Kidney (tissue), 14 donors: ENCODE measurements around the gene MRTFB. TPM values are rescaled to one million over a fixed set of nuclear protein-coding genes. Genes with fewer than 3 reads are reported as not detected.

ENCODE experiments used
- DNase-seq, 5 donors: peaks; one replicate each; pipeline ENCODE4 v3.0.0-alpha.2; 2013 to 2020
- FAIRE-seq: peaks from 2 replicates; lab custom pipeline; 2012; peaks lifted over from hg19 to GRCh38; lab: Jason Lieb, UNC
- H3K27ac ChIP-seq, 2 donors: one replicate each; pipeline ENCODE4 v1.7.0; 2013; ENCODE audit warnings: low read depth in 2 of 2, low read length in 2 of 2, inconsistent platforms in 1 of 2
- H3K27me3 ChIP-seq: one replicate; pipeline ENCODE4 v1.7.1; 2013; ENCODE audit warnings: low read length, inconsistent platforms; ENCODE audit not compliant: control insufficient read depth, insufficient read depth
- H3K36me3 ChIP-seq, 3 donors: one replicate each; pipeline versions ENCODE4 v1.7.0 to v1.7.1; 2013; ENCODE audit warnings: low read length in 3 of 3, control low read depth in 1 of 3, inconsistent platforms in 1 of 3; ENCODE audit not compliant: insufficient read depth in 3 of 3, control insufficient read depth in 2 of 3
- H3K4me1 ChIP-seq, 3 donors: one replicate each; pipeline versions ENCODE4 v1.7.0 to v1.7.1; 2013; ENCODE audit warnings: low read length in 3 of 3, inconsistent platforms in 1 of 3, low read depth in 1 of 3; ENCODE audit not compliant: control insufficient read depth in 2 of 3, insufficient read depth in 2 of 3
- H3K4me3 ChIP-seq, 3 donors: one replicate each; pipeline versions ENCODE4 v1.7.0 to v1.8.1; 2013; ENCODE audit warnings: low read length in 3 of 3, control low read depth in 1 of 3, inconsistent platforms in 1 of 3
- H3K9ac ChIP-seq, 3 donors: one replicate each; pipeline versions ENCODE4 v1.7.0 to v1.7.1; 2013; ENCODE audit warnings: low read length in 3 of 3, control low read depth in 1 of 3, inconsistent platforms in 1 of 3
- H3K9me3 ChIP-seq, 3 donors: one replicate each; pipeline versions ENCODE4 v1.7.0 to v1.7.1; 2013; ENCODE audit warnings: low read length in 3 of 3, control low read depth in 1 of 3, inconsistent platforms in 1 of 3; ENCODE audit not compliant: control insufficient read depth in 2 of 3, insufficient read depth in 1 of 3
- CTCF ChIP-seq: IDR thresholded peaks from 3 replicates; pipeline ENCODE4 v1.5.1; 2012; ENCODE audit warnings: mild to moderate bottlenecking, moderate library complexity, borderline replicate concordance; ENCODE audit not compliant: insufficient read depth; ENCODE audit errors: extremely low read depth
- intact Hi-C: fragments of 100-400 bp; cut with DNase I; formaldehyde crosslinking; loops from one replicate; pipeline ENCODE4 v1.11.1; 2022
- polyA plus RNA-seq: library from polyadenylated mRNA; stranded (reverse); fragments of 350-450 nt; fragmentation: Illumina TruSeq; extraction: RNeasy Lipid Tissue Mini Kit (QIAGEN cat#74804); gene quantifications from one replicate; pipeline ENCODE4 v1.2.3, GENCODE V29; 2014; ENCODE audit warnings: low read depth, low replicate concordance; ENCODE audit not compliant: insufficient read depth
- total RNA-seq: library from RNA; stranded (reverse); fragmentation: NEBNext Ultra II Directional; extraction: Animal tissue kit (Norgen Biotek cat#: 25700); gene quantifications from one replicate; pipeline ENCODE4 v1.2.1, GENCODE V29; 2021
- donor health status: control.
- donor health status: control.
- donor health status: control.
- donor health status: control.
- donor health status: control.
- donor health status: DM: yes; HTN: yes; CAD: no.
- donor health status: Normal renal cell carcinoma (clear cell type).

The MRTFB gene
- total and polyA plus RNA-seq, 2 donors from 2014 or later = 5.1 to 51.0 TPM

GRCh38 chr16:14164916-14165662 lies 94.0 kb downstream of the MRTFB start:
- TF ChIP-seq CTCF = no peak
- Histone ChIP-seq H3K36me3 (no peaks in the 10 kb centered on the region), H3K9ac (no peak overlapping the region), H3K27me3 (no peaks in the 10 kb centered on the region), H3K4me3 (no peak overlapping the region), H3K27ac (no peak overlapping the region), H3K9me3 (no peaks in the 10 kb centered on the region), H3K4me1 (no peaks in the 10 kb centered on the region)
- intact Hi-C loops = no loop called here
- DNase-seq = no peak
- no peak for FAIRE-seq

GRCh38 chr16:14168146-14168545 lies 97.0 kb downstream of the MRTFB start:
- TF ChIP-seq CTCF = no peak
- intact Hi-C loops = no loop called here
- FAIRE-seq (no peak), DNase-seq (no peak)
- Histone ChIP-seq H3K27ac (no peak overlapping the region), H3K4me3 (no peak overlapping the region), H3K27me3 (no peaks in the 10 kb centered on the region), H3K4me1 (no peaks in the 10 kb centered on the region), H3K36me3 (no peaks in the 10 kb centered on the region), H3K9ac (no peak overlapping the region), H3K9me3 (no peaks in the 10 kb centered on the region)

GRCh38 chr16:14172200-14172809 lies 101.2 kb downstream of the MRTFB start:
- Histone ChIP-seq H3K4me1 (no peaks in the 10 kb centered on the region), H3K4me3 (no peak overlapping the region), H3K27ac (no peak overlapping the region), H3K9me3 (no peaks in the 10 kb centered on the region), H3K36me3 (no peaks in the 10 kb centered on the region), H3K9ac (no peak overlapping the region), H3K27me3 (no peaks in the 10 kb centered on the region)
- TF ChIP-seq CTCF = no peak
- DNase-seq (no peak), FAIRE-seq (no peak)
- intact Hi-C loops = no loop called here
